Posterior vena cava (tissue), 2 donors: ENCODE data around the gene NTM. TPM values are rescaled to one million over a fixed set of nuclear protein-coding genes. Genes with fewer than 3 reads are reported as not detected.
A peak's percentile ranks its signal among the peaks of the same experiment; 100 is the strongest.

Experiments
- DNase-seq: peaks from one replicate; pipeline ENCODE4 v3.0.0-alpha.2; 2020; ENCODE audit warnings: low spot score
- intact Hi-C, 2 donors: fragments of 100-400 bp; cut with DNase I; formaldehyde crosslinking; loops; one replicate each; pipeline versions ENCODE4 v1.14.1 to v1.14.2; 2022 to 2023
- total RNA-seq, 2 donors: library from RNA; stranded (reverse); fragmentation: NEBNext Ultra II Directional; extraction: Animal tissue kit (Norgen Biotek cat#: 25700); gene quantifications; one replicate each; pipeline ENCODE4 v1.2.1, GENCODE V29; 2021
- donor health status: DM: yes; HTN: yes; CAD: no.
- donor health status: DM: yes; HTN: yes; CAD: no.

NTM gene
- total RNA-seq, 2 donors from 2014 or later: 8.2 to 16.1 TPM

DNA sequence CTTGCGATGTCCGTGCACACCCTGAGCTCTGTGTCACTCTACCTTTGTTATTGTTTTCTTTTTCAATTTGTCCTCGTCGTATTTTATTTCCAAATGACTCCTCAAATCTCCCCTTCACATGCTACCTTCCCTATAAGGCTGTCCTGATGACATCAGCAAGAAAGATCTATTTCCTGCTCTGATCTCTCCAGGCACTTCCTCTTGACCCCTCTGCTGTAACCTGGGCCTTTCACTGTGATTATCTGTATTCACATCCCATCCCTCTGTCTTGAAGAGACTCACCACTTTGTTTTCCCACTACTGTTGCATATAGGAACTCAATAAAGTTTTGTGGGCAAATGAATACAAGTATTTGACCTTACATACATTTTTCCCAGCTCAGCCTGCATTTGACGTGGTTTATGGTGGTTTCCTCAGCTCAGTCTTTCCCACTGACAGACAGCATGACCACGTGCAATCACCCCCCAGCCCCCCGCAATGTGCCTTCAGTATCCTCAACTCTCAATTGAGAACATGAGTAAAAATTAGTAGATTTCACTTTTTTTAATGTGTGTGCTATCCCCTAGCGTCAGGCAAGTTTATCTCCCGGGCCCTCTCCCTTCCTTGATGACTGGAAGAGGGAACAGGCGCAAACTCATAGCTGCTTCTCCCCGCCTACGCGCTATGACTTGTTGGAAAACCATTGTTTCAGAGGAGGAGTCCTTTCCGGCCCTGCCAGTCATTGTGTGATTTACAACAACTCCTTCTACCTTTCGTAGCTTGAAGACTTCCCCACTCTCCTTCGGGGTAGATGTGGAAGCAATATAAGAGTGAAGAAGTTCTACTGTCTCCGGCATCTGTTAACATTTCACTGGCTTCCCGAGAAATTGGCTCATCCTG lies 498.5 kb downstream of the NTM start:
- DNase-seq: no peak
- intact Hi-C loops: loop anchor here (5.0 to 10.0 kb wide), 4 partner anchors 38 to 276 kb away; no protein-coding TSS in a partner anchor

DNA sequence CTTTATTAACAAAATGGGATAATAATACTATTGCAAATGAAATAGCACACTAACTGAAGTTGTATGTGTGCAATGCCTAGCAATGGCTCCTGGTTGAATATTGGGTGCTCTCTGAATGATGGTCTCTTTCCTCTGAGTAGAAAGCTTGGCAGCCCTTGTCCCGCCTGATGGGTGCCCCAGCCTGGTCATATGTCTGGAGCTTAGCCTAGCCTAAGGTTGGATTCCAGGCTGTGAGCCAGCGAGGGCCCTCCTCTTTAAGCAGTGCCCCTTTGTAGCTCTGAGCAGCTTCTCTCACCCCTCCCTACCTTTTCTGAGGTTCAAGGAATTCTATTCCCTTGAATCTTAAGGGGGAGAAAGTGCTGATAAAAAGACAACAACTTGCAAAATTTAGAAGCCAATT lies 499.9 kb downstream of the NTM start:
- intact Hi-C loops: no loop called here

DNA sequence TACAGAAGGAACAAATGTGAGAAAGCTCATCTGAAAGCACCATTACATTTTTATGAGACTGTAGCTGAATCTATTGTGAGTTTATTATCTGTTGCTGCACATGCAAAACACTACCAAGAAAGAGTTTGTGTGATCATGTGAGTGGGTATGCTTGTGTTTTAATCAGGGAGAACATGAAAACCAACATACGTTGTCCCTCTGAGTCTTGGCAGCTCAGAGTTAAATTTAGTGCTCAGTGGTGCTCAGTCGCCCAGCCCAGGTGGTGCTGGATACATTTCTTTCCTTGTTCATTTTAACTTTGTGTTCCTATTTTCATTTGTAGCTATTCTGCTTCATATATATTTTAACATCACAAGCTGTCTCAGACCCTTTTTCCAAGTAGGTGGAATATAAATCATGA lies 500.6 kb downstream of the NTM start:
- no peak for DNase-seq
- intact Hi-C loops: no loop called here

More for the DNA sequence above, 499.9 kb downstream of the NTM start:
- DNase-seq: no peak

DNA sequence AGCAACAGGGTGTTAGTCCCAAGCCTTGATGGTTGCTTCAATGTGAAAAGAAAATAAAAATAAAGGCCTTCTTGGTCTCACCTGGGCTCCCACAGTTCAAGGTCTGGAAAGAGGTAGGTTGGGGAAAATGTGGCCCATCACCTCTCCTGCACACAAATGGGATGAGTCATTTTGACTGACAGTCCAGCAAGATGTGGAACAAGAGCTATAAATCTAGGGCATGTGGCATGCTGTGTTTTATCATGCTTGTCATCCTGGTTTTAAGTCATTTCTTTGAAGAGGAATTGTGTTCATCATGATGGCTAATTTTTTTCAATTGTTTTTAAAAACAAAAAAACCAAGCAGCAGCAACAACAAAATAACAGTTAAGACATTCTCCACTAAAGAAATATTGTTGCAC lies 503.7 kb downstream of the NTM start:
- DNase-seq: no peak
- intact Hi-C loops: loop anchor here in 1 of 2 donors (2.0 kb wide), 1 partner anchor 37 kb away; no protein-coding TSS in a partner anchor

DNA sequence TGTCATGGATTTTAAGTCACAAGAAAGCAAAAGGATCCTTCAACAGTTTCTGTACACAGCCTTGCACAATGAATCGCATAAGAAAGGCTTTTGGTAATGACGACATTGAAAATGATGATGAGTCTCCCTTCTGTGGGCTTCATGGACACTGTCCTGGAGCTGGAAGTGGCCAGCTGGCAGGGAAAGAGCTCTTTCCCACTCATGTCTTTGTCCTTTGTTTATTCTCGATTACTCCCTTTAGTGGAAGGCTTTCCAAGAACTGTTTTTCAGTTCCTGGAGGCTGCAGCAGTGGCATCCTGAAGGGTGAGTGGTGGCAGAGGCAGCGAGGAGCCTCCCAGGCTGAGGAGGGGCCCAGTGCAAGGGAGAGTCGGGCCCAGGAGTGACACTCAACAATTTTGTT lies 505.2 kb downstream of the NTM start:
- intact Hi-C loops: loop anchor here in 1 of 2 donors (2.0 kb wide), 1 partner anchor 35 kb away; no protein-coding TSS in a partner anchor
- DNase-seq: peak; percentile 86

DNA sequence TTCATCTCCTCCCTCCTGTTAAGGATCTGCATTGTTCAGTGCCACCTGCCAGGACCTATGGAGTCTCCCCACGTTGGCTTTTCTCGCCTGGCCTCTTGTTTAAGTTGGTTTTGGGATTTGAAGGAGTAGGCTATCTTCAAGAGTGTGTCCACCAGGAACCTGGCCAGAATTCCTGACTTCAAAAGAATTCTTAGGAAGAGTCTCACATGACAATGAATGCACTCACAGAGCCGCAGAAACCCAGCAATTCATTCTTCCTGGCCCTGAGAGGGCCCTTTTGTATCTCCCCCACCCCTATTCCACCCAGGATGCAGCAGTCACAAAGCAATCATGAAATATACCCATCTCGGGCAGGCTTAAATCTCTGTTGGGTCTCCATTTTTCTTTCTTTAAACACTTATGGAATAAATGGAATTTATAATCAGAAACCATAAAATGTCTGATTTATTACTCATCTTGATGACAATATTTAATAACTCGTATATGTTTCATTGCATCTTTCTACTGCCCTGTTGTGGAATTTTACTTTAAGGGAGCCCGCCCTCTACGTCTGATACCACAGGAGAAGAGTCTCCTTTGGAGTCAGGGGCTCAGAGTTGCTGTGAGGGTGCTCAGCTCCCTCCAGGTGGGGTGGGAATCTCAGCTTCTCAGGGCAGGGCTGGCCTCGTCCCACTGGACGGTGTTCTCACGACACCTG lies 507.0 kb downstream of the NTM start:
- intact Hi-C loops: no loop called here
- DNase-seq: no peak

DNA sequence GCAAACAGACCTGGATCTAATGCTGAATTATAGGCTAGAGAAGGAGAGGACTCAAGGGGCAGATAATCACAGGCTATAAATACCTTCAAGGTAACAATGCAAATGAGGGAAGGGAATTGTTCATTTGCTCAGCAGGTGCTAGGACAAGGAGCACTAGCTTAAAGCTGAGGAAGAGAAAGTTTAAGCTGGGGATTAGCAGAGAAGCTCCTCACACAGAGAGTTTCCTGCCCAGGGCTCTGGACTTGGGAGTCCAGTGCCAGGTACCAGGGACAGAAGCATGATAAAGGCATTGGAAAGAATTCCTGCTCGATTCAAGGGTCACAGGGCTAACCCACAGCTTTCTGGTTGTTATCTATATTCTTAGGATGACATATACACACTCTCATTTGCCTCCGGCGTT lies 509.9 kb downstream of the NTM start:
- no peak for DNase-seq
- intact Hi-C loops: no loop called here

DNA sequence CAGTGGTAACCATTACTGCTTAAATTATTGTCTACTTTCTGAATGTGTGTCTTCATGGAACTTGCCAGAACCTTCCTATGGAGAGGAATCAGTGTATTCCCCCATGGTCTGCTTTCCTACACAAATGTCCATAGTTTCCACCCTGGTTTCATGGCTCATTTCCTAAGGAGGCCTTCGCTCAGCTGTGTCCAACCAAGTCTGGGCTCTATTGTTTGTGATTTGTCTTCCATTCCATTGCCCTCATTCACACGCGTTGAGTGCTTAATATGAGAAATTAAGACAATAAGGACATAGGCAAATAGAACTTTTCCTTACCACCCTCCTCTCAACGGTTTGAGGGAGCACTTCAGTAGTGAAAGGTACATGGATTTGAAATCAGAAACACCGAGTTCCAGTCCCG lies 510.6 kb downstream of the NTM start:
- intact Hi-C loops: no loop called here

DNA sequence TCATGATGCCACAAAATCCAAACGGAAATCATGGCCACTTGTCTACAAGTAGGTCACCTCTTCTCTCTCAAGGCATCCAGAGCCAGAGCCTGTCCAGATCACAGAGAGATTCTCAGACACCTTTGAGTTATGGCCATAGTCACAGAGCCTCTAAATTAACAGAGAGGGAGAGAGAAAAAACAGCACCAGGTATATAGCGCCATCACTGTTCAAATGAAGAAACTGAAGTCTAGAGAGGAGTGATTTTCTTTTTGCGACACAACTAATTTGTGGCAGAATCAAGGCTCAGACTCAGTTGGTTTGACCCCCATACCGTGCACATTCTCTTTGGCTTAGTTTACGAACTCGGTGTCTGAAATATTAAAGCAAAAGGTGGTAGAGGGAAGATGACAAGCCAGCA lies 512.9 kb downstream of the NTM start:
- no peak for DNase-seq
- intact Hi-C loops: no loop called here

More for the DNA sequence above, 510.6 kb downstream of the NTM start:
- no peak for DNase-seq

DNA sequence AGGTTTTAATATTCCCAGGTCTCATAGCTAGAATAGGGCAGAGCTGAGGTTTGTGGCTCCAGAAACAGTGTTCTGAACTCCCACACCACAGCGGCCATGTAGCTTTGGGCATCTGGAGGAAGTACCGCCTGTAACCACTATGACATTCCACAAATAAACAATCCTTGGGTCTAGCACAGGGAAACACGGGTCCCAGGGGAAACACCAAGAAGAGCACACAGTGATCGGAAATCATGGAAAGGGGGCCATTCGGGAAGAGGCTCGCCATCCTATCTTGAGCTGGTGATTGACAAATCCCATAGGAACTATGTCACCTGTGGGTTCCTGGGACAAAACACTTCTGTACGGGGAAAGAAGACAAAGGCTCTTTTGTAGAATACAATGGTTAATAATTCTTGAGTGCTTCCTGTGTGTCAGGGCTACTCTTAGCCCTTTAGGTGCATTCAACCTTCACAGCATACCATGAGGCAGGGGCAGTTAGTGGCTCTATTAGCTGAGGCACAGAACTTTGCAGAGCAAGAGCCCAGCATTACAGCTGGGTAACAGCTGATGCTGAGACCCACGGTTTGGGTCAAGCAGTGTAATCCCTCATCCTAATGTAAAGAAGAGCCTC lies 514.2 kb downstream of the NTM start:
- intact Hi-C loops: no loop called here
- DNase-seq: no peak

DNA sequence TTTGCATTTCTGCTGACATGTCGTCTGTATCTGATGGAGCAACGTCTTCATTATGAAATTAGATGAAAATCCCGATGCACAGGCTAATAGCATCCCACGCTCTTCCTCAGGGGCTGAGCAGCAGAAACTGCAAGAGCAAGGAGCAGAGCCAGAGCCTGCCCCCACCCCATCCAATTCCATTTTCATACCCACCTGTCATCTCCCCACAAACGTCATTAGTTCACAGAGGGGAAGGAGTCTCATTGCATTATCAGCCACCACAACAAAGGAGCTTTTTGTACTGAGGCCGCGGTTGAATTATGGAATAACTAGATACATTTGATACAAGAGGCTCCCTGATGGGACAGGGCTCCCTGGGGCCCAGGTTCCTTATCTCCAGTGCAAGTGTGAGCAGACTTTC lies 515.0 kb downstream of the NTM start:
- intact Hi-C loops: no loop called here
- no peak for DNase-seq

DNA sequence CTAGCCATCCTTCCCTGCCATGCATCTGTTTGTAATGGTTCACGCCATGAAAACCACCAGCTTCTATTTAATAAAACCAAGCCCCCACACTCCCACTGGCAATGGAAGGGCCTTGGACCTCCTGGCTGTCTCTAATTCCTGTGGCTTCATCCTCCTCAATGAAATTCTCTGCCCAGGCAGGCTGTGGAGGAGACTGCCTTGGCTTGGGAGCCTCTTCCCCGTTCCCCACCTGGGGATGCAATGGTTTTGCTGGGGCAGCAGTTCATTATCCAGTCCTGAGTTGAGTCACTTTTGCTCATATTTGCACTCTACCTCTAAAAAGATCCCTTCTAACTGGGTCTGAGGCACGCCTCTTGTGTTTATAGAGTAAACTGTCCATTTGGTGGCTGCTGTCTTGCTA lies 515.8 kb downstream of the NTM start:
- no peak for DNase-seq
- intact Hi-C loops: no loop called here

DNA sequence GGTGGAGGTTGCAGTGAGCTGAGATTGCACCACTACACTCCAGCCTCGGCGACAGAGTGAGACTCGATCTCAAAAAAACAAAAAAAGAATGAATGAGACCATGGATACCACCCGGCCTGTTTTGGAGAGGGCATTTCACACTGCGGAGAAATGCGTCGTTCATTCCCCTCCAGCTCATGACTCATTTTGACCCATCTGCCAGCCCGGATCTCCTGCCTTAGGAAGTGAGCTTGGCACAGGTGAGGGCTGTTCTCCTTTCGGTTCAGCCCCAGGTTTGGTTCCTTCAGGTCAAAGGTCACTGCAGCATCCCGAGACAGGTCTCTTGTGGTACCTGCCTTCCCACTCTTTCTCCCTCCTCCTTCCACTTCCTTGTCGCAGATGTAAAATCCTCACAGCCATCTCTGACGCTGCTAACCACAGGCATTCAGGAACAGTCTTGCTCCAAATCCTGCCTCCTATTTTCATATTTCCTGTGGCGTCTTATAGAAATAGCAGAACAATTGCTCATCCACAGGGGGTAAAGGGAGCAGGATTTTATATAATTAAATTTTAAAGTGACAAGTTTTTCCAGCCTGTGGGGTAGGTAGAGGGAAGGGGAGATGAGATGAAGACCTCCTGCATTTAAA lies 517.9 kb downstream of the NTM start:
- DNase-seq: no peak
- intact Hi-C loops: no loop called here

DNA sequence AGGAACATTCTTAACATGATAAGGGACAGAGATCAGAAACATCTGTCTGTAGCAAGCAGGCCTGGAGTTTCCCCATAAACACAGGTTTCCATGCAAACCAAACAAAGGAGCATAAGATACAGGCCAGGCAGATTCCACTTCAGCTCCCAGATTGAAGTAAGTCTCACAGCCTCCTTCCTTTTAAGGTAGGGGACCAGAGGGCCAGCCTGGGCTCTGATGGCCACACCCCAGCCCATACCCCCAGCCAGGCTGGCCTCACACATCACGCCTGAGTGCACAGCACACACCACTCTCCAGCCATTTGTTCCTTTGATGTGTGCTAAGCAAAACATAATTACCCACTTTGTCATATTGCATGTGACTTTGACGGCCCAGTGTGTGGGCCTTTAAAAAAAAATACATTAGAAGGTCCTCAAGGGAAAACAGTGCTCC lies 518.7 kb downstream of the NTM start:
- no peak for DNase-seq
- intact Hi-C loops: no loop called here

DNA sequence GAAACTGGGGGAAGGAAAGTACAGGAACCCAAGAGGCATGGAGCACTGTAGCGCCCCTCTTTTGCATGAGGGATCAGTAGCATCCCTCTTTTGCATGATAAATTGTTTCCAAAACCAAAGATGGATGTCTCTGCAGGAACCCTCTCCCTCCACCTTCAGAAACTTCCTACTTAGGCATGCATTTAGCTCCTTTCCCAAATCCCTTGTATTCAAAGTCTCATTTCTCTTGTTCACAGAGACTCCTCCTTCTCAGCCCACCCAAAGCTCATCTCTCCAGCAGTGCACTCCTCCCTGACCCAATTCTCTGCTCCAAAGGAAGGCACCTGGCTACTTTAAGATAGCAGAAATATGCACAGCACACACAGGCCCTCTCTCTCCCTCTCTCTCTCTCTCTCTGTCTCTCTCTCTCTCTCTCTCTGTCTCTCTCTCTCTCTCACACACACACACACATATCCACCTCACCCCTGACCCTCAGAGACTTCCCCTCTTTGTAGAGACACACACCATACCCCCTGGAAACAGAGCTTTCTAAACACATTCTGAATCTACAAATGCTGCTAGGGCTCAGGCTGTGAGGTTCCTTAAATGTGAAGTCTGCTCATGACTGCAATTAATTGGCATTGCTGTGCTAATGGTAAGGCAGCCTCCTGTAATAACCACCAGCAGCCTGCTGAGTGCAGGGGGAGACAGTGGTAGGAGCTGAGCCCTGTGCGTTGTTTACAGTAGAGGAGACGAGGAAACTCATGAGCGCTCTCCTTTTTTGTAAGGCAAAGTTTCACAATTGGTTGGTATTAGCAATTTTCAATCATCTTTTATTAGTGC lies 519.6 kb downstream of the NTM start:
- intact Hi-C loops: no loop called here

DNA sequence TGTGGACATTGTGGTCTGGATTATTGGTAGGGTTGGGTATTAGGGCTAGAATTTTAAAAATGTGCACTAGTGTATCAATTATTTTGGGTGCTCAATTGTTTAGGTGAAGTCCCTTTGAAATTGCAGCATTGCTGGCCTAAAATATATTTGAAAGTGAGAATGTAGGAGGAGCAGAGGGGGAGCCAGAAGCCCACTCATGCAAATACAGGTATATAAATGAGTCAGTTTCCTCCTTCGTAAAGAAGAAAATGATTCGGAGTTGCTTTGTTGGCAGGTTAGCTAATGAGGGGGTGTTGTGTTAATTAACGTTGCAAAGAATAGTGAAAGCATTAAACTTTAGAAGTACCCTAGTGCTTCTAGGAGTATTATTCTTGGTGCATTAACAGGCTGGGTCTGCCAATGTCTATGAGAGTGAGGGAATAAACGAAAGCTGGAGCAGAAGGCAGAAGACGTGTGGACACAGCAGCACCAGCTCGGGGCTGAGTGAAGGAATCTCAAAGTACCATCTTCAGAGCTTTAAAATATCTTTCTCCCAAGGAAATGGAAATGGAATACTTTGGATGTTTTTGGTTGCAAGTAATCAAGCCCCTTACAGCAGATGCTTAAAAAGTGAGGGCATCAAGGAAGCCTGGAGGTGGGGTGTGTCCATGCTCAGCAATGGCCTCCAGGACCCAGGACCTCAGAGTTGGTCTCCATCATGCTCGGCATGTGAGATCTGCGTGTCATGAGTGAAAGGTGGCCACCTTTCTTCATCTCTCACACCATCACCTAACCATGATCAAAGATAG lies 522.9 kb downstream of the NTM start:
- intact Hi-C loops: no loop called here
- no peak for DNase-seq

More for the DNA sequence above, 519.6 kb downstream of the NTM start:
- no peak for DNase-seq

DNA sequence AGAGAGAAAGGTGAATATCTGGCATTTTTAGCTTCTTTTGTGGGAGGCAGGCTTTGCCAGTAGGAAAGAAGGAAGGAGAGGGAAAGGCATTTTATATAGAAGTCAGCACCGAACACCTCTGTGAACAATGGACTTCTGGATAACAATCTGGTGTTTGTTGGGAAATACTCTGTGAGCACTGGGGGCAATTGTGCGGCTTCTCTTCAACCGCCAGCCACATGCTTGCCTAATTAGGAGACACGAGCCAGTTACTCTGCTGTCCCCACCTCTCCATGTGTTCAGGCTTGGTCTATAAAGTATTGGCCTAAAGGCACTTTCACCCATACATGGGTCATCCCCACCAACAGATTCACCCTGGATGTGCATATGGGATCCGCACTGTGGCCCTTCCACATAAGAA lies 523.6 kb downstream of the NTM start:
- no peak for DNase-seq
- intact Hi-C loops: no loop called here
